ENCODE measurements around the gene DDAH1. TPM values are rescaled to one million over a fixed set of nuclear protein-coding genes. Genes with fewer than 3 reads are reported as not detected.

The DDAH1 gene
- total RNA-seq, 1 experiment from 2014 or later: 36.3 TPM

DNA sequence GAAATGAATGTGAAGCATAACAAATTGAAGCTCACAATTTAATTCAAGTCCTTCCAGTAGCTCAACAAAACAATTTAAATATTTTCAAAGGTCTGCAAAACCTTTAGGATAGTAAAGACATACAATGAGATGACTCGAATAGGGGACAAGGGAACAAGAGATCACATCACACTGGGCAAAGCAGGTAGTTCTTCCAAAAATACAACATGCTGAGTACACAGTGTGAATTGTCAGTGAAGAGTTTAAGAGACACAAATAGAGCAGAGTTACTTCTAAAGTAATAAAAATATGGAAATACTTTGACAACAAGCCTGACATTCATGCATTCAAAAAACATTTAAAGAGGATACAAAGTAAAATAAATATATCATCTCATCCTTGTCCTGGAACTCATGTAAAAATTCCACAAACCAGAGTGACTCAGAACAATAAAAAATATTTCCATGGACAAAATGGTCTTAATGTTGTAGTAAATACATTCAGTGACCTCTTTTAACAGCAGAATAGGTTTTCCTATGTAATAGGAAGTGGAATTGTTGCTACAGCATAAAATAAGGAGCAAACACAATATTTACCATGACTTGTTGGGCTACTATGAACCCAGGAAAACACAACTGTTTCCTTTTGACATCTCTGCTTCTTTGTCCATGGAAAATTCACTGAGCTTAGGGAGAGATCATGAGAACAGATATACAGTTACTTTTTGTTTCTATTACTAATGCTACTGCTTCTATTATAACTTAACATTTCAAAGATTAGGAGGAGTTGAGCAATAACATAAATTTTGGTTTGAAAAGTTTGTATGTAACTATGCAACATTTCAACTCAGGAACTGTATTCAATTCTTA lies 104.9 kb downstream of the DDAH1 start:
- Histone ChIP-seq H3K18ac (ENCODE audit: insufficient read length, low read depth, low read length) (no peak overlapping the region), H3K23me2 (ENCODE audit: insufficient read length, low read depth, low read length, poor library complexity, severe bottlenecking) (no peaks in the 10 kb centered on the region), H3T11ph (ENCODE audit: low read length) (no peak overlapping the region), H2BK20ac (ENCODE audit: low read depth, low read length, poor library complexity, severe bottlenecking) (no peak overlapping the region), H2AK5ac (ENCODE audit: insufficient read length, low read length) (no peak overlapping the region), H2BK15ac (ENCODE audit: low read depth, low read length) (no peak overlapping the region), H4K5ac (ENCODE audit: insufficient read length, low read depth, low read length) (no peak overlapping the region), H4K91ac (ENCODE audit: insufficient read length, low read depth, low read length) (no peak overlapping the region), H3K79me2 (ENCODE audit: insufficient read depth, low read length) (no peaks in the 10 kb centered on the region), H3K9ac (ENCODE audit: extremely low read depth, insufficient read length, low read length) (no peak overlapping the region), H3K4me1 (ENCODE audit: insufficient read depth, low read length) (no peaks in the 10 kb centered on the region), H4K8ac (replicated peaks; ENCODE audit: insufficient read length, low read depth, low read length) (no peak overlapping the region), H3K27ac (ENCODE audit: insufficient read length, low read depth, low read length) (no peak overlapping the region), H4K20me1 (ENCODE audit: control insufficient read depth, insufficient read depth, insufficient read length) (no peaks in the 10 kb centered on the region), H3K27me3 (ENCODE audit: insufficient read depth, low read length) (no peaks in the 10 kb centered on the region), H2BK12ac (ENCODE audit: insufficient read length, low read depth, low read length) (no peak overlapping the region), H3K4me2 (ENCODE audit: insufficient read depth, insufficient read length, low read length) (no peak overlapping the region), H3K4ac (ENCODE audit: low read depth, low read length) (no peak overlapping the region), H3K14ac (ENCODE audit: insufficient read depth, low read length) (no peak overlapping the region), H3K9me3 (ENCODE audit: control insufficient read depth, low read depth, low read length) (no peaks in the 10 kb centered on the region), H2BK5ac (ENCODE audit: insufficient read length, low read length) (no peak overlapping the region), H3K56ac (ENCODE audit: insufficient read length, low read depth, low read length) (no peak overlapping the region), H2BK120ac (ENCODE audit: low read depth, low read length, poor library complexity, severe bottlenecking) (no peak overlapping the region), H3K23ac (ENCODE audit: insufficient read length, low read depth, low read length) (no peak overlapping the region), H2AFZ (ENCODE audit: low read length) (no peak overlapping the region), H3K79me1 (ENCODE audit: insufficient read depth, low read depth, low read length, poor library complexity, severe bottlenecking) (no peaks in the 10 kb centered on the region)
- no peak overlapping the region for H3K4me3 Mint-ChIP-seq
- WGBS (ENCODE audit: extremely low coverage, insufficient read length, low lambda C conversion rate): no CpG with 5 or more reads among the region's 1 CpG
- H3K9me3 Mint-ChIP-seq: no peaks in the 10 kb centered on the region
- TF ChIP-seq, protein P1, sequence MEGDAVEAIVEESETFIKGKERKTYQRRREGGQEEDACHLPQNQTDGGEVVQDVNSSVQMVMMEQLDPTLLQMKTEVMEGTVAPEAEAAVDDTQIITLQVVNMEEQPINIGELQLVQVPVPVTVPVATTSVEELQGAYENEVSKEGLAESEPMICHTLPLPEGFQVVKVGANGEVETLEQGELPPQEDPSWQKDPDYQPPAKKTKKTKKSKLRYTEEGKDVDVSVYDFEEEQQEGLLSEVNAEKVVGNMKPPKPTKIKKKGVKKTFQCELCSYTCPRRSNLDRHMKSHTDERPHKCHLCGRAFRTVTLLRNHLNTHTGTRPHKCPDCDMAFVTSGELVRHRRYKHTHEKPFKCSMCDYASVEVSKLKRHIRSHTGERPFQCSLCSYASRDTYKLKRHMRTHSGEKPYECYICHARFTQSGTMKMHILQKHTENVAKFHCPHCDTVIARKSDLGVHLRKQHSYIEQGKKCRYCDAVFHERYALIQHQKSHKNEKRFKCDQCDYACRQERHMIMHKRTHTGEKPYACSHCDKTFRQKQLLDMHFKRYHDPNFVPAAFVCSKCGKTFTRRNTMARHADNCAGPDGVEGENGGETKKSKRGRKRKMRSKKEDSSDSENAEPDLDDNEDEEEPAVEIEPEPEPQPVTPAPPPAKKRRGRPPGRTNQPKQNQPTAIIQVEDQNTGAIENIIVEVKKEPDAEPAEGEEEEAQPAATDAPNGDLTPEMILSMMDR (conservative IDR thresholded peaks at IDR 0.05): no peak
- H3K27me3 Mint-ChIP-seq (ENCODE audit: low read depth): no peaks in the 10 kb centered on the region; the same call in 1 of the 2 replicates
- DNase-seq: no peak
- H3K36me3 Mint-ChIP-seq (ENCODE audit: insufficient read depth in 1 of 3, low read depth in 3 of 3): no peaks in the 10 kb centered on the region
- no peaks in the 10 kb centered on the region for H3K4me1 Mint-ChIP-seq
- H3K27ac Mint-ChIP-seq: no peak overlapping the region

Measured in H9 (cell line).